NCI-H1048 (cell line): ENCODE results near the gene RASGRF1.
"Not testable (repeated sequence)": the region's sequence is repeated elsewhere in the genome, so short reads cannot be mapped to it uniquely, and the experiment has no call there.

Experiments used
- DNase-seq: peaks from one replicate; lab custom pipeline; 2025; lab: John Stamatoyannopoulos, UW

The RASGRF1 gene, protein sequence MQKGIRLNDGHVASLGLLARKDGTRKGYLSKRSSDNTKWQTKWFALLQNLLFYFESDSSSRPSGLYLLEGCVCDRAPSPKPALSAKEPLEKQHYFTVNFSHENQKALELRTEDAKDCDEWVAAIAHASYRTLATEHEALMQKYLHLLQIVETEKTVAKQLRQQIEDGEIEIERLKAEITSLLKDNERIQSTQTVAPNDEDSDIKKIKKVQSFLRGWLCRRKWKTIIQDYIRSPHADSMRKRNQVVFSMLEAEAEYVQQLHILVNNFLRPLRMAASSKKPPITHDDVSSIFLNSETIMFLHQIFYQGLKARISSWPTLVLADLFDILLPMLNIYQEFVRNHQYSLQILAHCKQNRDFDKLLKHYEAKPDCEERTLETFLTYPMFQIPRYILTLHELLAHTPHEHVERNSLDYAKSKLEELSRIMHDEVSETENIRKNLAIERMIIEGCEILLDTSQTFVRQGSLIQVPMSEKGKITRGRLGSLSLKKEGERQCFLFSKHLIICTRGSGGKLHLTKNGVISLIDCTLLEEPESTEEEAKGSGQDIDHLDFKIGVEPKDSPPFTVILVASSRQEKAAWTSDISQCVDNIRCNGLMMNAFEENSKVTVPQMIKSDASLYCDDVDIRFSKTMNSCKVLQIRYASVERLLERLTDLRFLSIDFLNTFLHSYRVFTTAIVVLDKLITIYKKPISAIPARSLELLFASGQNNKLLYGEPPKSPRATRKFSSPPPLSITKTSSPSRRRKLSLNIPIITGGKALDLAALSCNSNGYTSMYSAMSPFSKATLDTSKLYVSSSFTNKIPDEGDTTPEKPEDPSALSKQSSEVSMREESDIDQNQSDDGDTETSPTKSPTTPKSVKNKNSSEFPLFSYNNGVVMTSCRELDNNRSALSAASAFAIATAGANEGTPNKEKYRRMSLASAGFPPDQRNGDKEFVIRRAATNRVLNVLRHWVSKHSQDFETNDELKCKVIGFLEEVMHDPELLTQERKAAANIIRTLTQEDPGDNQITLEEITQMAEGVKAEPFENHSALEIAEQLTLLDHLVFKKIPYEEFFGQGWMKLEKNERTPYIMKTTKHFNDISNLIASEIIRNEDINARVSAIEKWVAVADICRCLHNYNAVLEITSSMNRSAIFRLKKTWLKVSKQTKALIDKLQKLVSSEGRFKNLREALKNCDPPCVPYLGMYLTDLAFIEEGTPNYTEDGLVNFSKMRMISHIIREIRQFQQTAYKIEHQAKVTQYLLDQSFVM (N-terminal part only)

DNA sequence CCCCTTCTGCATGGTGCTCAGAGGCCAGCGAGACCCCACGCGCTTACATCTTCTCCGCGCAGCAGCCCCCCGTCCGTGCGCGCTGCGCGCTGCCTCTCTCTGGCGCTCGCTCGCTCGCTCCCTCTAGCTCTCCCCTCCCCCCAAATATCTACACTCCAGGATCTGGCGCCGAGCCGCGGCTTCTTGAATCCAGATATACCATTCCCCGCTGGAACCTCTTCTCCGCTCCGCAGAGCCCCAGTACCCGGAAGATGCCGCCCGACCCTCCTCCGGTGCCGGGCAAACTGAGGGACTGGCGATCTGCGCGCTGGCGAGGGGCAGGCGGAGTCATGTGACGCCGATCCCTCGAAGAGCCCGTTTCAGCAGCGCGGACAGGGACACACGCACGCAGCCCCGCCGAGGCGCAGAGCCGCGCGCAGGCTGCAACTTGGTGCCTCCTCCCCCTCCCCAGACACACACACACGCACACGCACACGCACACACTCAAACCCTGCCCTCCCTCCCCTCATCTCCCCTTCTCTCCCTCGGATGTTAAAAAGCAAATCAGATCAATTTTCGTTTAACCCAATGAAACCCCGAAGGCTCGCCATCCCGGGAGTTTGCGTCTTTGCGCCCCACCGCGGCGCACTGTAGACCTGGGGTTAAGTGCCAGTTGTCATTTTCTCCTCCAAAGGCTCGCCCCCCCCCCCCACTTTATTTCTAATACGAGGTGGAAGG lies at the start of gene RASGRF1:
Gene RASGRF1 (minus strand): TSS at position 294 of the 717 bp plus-strand sequence. CDS start 282 bp downstream, at position 12.
- DNase-seq, result no peak

DNA sequence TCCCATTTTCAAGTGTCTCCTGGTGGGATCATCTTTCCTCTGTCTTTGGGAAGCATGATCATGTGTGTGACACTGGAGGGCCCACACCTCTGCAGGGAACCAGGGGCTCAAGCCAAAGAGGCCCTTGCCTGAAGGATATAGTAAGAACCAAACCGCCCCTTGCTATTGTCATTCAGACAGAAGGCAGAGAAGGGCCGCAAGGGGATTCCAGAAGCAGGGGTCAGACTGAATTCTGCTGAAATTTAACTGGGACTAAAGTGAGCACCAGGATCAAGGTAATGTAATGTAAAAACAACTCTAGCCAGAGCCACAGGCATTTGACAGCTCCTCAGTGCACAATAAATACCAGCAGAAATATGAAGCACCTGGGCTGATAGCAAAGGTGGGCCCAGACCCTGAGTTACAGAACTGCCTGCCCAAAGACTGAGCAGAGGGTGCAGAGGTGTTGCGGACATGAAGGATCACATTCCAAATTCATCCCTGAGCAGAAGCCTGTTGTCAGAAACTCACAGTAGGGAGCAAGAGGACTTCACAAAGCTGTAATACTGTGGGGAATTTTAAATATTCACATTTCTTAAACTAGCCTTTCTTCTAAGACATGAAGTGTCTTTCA lies 46.0 kb upstream of the RASGRF1 start:
- DNase-seq, result no peak

DNA sequence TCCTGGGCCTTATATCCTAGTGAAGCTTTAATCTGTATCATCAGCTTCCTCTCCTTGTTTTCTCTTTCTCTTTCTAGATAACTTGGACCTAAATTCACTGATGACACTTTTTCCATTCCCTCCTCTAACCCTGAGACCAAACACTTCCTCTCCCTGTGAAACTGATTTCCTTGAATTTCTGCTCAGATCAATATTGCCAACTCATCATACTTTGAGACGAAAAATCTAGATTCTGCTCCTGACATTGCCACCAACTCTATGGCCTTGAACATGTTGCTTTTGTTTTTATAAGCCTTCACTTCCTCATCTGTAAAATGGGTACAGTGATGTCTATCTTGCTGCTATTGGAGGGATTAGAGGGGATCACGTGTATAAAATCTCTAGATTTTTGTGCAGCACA lies 42.7 kb upstream of the RASGRF1 start:
- no peak for DNase-seq

DNA sequence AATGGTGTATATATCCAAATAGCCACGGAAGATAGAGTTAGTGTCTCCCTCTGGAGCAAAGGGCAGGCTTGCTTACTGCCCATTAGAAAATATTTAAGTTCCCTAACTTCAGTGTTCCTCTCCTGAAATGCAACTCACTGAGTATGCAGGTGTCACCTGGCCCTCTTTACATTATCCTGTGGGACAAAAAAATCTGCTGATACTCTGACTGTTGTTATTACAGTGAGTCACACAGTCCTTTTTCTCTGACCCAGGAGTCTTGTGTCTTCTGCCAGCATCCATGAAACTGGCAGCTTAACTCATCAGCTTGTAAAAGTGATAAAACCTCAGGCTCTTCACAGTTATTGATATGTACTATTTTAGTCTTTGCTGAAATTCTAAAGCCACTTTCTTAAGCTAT lies 42.2 kb upstream of the RASGRF1 start:
- no peak for DNase-seq

DNA sequence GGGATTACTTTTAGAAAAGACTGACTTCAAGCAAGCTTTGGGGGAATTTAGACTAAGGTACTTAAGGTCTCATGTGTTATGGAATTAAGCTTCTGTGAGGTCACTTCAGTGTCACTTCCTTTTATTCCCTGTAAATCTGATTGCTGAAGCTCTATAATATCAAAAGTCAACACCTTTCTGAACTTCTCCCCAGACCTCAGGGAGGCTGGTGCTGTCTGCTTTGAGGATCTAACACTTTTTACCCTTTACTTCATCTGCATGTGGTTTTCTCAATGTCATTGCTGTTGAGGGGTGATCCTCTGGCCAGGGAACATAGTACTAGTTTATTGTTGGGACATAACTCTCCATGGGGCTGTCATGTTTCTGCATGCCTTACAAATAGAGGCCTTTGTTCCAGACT lies 41.8 kb upstream of the RASGRF1 start:
- no peak for DNase-seq

DNA sequence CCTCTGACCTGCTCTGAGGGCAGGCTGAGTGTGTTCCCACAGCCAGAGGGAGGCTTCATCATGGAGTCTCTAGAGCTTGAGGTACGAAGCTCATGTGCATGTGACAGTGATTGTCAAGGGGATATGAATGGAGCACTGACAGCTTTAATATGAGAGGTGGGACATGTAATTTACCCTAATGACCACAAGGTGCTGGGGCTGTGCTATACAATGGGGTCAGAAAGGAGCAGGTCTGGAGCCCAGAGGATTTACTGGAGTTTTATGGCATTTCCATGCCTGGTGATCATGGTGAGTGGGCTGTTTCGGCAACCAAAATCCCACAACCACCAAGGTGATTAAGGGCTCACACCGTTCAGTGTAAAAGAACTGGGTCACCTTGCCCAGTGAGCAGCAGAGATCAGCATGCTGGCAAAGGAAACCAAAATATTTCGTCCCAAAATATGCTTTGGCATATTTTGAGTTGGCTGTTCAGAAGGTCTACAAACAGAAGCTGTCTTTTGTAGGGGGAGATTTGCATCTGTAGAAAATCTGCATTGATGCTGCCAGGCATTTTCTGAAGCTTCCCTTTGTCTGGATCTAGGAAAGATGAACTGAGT lies 40.1 kb upstream of the RASGRF1 start:
- DNase-seq, result no peak

DNA sequence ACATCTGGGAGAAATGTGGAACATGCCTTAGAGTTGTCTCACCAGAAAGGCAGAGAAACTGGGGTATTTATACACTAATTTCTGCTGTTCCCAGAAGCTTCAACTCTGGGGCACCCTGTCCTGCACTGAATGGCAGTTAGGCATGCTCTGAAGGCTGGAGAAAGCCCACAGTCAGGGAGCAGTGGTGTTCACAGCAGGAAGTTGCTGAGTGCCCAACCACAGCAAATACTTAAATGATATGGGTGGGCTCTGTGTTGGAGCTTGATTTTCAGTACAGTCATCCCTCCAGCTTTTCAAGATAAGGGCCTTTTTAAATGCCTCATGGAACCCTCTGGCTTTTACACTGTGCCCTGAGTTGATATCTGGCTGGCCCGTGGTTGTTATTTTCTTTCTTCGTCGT lies 38.7 kb upstream of the RASGRF1 start:
- no peak for DNase-seq

DNA sequence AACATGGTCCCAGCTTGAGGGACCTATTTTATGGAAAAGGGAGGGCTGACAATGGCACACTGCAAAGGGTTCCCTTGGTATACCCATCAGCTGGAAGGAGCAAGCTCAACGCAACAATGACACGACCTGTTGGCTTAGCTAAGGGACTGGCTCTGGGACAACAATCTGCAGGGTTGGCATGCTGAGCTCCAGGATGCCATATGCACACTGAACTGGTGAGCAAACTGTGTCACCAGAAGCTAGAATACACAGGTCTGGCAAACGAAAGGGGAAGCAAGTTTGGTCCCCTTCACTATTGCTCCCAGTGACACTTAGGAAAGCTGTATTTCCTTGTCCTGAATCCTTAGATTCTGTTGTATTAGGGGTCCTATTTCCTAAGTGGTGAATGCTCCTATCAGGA lies 38.0 kb upstream of the RASGRF1 start:
- no peak for DNase-seq

DNA sequence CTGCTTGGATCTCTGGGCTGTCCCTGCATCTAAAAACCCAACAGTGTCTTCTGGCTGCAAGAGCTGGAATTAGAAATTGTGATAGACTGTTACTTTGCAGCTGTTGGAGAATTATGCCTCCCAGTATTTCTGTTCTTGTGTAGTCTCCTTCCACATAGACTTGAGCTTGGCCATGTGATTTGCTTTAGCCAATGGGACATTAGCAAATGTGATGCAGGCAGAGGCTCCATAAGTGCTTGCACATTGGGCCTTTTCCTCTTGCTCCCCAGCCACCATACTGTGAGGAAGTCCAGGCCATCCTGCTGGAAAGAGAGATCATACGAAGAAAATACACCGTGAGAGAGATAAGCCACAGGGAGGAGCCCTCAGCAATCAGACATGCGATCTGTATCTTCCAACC lies 33.8 kb upstream of the RASGRF1 start:
- no peak for DNase-seq

DNA sequence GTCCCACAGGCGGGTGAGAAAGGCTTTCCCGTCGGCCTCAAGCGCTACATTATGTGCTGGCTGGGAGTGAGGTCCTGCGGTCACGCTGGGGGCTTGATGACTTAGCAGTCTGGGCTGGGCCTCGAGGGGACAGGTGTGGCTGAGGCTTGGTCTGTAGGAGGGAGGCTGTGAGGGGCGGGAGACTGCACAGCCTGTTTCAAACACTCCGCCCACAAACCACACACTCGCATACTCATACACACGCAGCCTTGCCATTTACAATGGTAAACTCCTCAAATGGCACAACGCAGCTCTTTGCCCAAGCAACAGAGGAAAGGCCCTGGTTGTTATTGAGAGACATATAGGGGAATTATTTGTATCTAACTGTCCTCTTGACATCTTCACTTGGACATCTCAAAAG lies 32.4 kb upstream of the RASGRF1 start:
- DNase-seq, result no peak

DNA sequence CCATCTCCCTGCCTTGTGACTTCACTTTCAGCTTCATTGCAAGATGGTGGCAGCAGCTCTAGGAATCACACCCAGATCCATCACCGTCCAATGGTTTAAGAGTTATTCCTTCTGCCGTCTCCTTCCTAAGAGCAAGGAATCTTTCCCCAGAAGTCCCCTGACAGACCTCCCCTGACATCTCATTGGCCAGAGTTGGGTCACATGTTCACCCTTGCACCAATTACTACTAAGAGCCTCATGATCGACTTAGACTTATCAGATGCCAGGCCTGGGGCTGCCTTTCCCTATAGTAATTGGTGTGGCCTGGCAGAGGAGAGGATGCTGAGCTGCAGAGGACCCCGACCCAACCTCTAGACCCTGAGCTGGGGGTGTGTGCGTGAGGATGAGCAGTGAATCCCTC lies 31.8 kb upstream of the RASGRF1 start:
- DNase-seq, result no peak

DNA sequence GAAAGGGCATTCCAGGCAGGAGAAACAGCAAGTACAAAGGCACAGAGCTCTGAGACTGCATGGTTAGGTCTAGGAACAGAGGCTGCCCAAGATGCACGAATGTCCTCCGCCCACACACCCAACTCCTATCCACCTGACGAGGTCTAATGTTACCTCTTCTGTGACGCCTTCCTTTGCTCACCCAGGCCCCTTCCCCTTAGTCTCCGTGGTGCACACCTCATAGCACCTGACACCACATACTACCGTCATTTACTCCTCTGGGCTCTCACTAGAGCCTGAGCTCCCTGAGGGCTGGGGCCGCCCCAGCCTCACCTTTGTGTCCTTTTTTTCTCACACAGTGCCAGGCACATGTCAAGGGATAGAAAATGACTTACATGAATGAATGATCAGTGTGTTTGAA lies 31.0 kb upstream of the RASGRF1 start:
- no peak for DNase-seq

DNA sequence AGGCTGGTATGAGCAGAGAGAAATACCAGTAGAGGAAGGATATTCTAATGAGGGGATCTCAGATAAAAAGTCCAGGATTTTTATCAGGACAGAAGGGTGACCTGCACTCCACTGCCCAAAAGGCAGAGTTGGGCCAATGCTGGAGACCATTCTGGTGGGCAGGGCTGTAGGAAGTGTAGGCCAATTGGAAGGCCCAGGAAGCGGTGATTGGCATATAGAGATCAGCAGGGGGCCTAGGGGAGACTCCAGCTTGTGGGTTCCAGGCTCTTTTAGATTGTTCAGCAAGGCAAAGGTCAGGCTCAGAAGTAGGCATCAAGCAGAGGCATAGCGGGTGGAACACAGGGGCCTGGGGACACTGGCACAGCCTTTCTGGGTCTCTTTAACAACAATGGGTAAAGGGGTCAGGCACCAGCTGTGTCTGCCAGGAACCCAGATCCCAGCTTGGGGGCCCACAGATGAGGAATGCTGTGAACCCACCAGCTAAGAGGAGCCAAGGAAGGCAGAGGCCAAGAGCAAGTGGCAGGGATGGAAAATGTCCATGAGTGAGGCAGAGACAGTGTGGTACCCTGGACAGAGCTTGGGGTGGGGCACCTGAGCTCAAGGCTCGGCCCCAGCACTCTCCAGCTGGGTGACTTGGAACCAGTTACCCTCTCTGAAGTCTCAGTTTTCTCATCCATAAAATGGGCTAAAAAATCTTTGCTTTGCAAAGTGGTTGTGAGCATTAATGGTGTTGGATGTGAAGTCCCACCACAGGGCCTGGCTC lies 27.0 kb upstream of the RASGRF1 start:
- no peak for DNase-seq

DNA sequence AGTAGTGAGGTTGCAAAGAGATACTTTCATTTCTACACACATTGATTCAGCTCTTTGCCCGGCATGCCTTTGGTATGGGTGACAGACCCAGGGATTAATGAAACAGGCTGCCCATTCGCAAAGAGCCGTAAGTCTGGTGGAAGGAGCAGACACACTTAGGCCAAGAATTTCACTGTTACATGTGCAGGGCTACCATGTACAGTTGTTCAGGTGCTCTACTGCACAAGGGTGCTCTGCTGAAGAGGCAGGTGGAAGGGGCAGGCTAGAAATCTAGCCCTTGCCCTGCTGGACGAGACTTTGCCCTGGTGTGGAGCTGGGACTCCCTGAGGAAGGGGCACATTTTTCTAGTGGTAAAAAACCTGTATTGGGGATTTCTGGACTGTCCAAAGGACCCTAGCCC lies 26.2 kb upstream of the RASGRF1 start:
- no peak for DNase-seq

DNA sequence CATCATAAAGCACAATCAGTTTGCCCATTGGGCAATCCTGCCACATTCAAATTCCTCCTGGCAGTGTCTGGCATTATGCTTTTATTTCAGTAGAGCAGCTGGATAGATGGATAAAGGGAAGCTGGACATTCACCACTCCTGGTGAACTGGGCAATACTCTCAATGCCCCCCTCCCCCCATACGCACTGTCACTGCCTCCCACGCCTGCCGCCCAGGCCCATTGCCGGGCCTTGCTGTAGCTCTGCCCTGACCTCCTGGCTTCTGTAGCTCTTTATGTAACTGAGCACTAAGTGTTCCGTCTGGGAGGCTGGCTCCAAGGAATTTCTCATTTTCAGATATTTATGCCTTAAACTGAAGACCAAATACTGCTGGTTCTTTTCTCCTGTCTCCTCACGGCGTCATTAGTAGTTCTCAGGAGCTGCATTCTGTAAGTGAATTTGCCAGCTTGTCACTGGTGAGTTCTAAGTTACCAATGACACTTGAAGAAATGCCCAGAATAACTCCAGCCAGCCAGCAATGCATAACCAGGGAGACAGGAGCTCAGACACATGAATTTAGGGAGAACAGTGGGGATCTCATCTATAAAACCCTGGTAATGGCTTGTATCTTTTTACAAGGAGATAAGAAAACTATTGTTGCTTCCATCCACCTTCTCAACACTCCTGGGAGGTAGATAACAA lies 25.5 kb upstream of the RASGRF1 start:
- no peak for DNase-seq

DNA sequence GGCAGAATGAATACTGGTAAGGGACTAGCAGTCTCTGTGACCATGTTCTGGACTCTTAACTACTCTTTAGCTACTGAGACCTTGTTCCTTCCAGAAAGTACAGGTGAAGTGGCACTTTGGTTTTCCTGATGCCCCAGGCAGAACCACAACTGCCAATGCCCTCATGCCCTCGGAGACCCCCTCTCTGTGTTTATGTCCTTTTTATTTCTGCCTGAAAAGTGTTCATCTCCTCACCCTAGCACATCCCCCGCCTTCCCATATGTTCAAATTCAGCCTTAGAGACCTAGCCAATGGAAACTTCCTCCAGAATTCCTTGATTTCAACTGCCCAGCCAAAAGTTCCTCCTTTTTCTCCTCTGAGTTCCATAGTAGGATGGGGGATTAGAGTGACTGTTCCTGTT lies 23.3 kb upstream of the RASGRF1 start:
- DNase-seq, result no peak

DNA sequence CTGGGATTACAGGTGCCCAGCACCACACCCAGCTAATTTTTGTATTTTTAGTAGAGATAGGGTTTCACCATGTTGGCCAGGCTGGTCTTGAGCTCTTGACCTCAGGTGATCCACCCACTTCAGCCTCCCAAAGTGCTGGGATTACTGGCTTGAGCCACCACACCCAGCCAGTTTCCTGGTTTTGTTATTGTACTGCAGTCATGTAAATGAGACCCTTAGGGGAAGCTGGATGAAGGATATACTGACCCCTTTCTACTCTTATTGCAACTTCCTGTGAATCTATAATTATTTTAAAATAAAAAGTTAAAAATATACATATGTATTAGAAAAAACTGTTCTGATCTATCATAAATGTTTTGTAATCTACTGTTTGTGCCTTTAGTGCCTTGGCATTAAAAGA lies 20.8 kb upstream of the RASGRF1 start:
- DNase-seq, result not testable (repeated sequence)

DNA sequence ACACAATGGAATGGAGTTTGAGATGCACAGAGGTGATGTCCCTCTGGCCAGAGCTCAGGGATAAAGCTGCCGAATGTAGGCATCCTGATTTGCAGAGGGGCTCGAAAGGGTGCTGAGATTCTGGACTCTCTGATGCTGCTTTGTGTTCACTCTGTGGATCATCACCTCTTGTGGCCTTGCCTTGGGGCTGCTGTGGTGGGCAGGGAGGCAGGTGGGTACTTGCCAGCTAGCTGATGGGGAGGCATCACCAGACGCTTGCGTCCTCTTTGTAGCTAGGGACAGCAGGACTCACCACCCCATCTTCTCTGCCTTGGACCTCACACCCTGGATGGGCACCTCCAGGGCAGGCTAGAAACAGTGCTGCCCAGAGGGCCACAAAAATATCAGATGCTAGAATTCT lies 14.6 kb upstream of the RASGRF1 start:
- no peak for DNase-seq

DNA sequence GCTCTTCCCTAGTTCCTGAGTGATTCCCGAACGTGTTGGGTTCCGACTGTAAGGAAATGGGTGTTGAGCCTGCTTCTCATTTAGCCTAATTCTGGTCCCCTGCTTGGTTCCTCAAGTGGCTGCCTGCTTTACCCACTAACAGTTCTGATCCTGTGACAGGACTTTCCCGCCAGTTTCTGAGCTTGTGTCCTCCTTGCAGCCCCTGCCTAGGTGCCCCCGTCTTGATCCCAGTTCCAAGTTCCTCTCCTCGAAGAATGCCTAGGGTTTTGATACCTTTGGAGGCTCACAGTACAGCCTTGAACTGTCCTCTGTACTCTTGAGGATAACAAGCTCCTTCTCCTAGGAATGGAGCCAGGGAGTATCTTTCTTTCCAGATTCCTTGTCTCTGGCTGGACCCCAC lies 12.0 kb upstream of the RASGRF1 start:
- DNase-seq, result no peak
